CD4-positive, alpha-beta memory T cell (primary cell): ENCODE data around the gene RNF130. TPM values are rescaled to one million over a fixed set of nuclear protein-coding genes. Genes with fewer than 3 reads are reported as not detected.

Source experiments
- CTCF ChIA-PET: fragments of 350-600 bp; sonication (Branson Sonifier 250); formaldehyde crosslinking; loops from one replicate; lab custom pipeline; 2021; ENCODE audit warnings: inconsistent platforms; ENCODE audit not compliant: partially characterized antibody; lab: Charles Lee
- POLR2A ChIA-PET: fragments of 350-600 bp; sonication (Branson Sonifier 250); formaldehyde crosslinking; loops from one replicate; lab custom pipeline; 2021; ENCODE audit not compliant: partially characterized antibody; lab: Charles Lee
- DNase-seq, 5 donors: peaks; one replicate each; pipeline versions ENCODE4 v3.0.0 to v3.0.0-alpha.2; 2020 to 2022; ENCODE audit warnings: mixed read lengths in 1 of 5
- H3K27ac ChIP-seq: one replicate; pipeline ENCODE4 v1.7.0; 2013; ENCODE audit warnings: low read depth, low read length
- H3K27me3 ChIP-seq: 2 replicates; pipeline ENCODE4 v1.7.0; 2013; ENCODE audit warnings: mild to moderate bottlenecking, low read length, moderate library complexity; ENCODE audit not compliant: insufficient read depth
- H3K36me3 ChIP-seq: 2 replicates; pipeline ENCODE4 v1.7.0; 2013; ENCODE audit warnings: mild to moderate bottlenecking, low read length, moderate library complexity; ENCODE audit not compliant: insufficient read depth
- H3K4me1 ChIP-seq: 2 replicates; pipeline ENCODE4 v1.7.0; 2013; ENCODE audit warnings: mild to moderate bottlenecking, low read length, moderate library complexity; ENCODE audit not compliant: insufficient read depth
- H3K4me3 ChIP-seq, 2 donors: one replicate each; pipeline ENCODE4 v1.7.0; 2013; ENCODE audit warnings: low read length in 2 of 2, mild to moderate bottlenecking in 1 of 2
- H3K9me3 ChIP-seq, 2 donors: one replicate each; pipeline ENCODE4 v1.7.0; 2013; ENCODE audit warnings: low read length in 2 of 2, control low read depth in 1 of 2; ENCODE audit not compliant: control insufficient read depth in 1 of 2
- H3K27ac Mint-ChIP-seq, 7 donors: one replicate each; pipeline ENCODE4 v1.8.0; 2020 to 2021; ENCODE audit warnings: mixed read lengths in 7 of 7, mild to moderate bottlenecking in 6 of 7, inconsistent platforms in 3 of 7, moderate library complexity in 3 of 7
- H3K27me3 Mint-ChIP-seq, 2 donors: one replicate each; pipeline ENCODE4 v1.8.0; 2020 to 2021; ENCODE audit warnings: mixed read lengths in 2 of 2
- H3K36me3 Mint-ChIP-seq, 2 donors: one replicate each; pipeline ENCODE4 v1.8.0; 2020 to 2021; ENCODE audit warnings: mixed read lengths in 2 of 2, inconsistent platforms in 1 of 2, mild to moderate bottlenecking in 1 of 2
- H3K4me1 Mint-ChIP-seq, 4 donors: one replicate each; pipeline ENCODE4 v1.8.0; 2020 to 2021; ENCODE audit warnings: mixed read lengths in 4 of 4, mild to moderate bottlenecking in 1 of 4
- H3K4me3 Mint-ChIP-seq, 8 donors: one replicate each; pipeline ENCODE4 v1.8.0; 2020 to 2021; ENCODE audit warnings: mixed read lengths in 8 of 8, mild to moderate bottlenecking in 7 of 8, moderate library complexity in 6 of 8, inconsistent platforms in 3 of 8
- H3K9me3 Mint-ChIP-seq, 8 donors: one replicate each; pipeline ENCODE4 v1.8.0; 2020 to 2021; ENCODE audit warnings: mixed read lengths in 8 of 8, mild to moderate bottlenecking in 5 of 8, inconsistent platforms in 3 of 8, moderate library complexity in 1 of 8
- intact Hi-C: fragments of 100-400 bp; cut with micrococcal nuclease; formaldehyde crosslinking; loops from one replicate; pipeline ENCODE4 v1.15.1; 2023
- microRNA-seq: library from miRNA; unstranded; fragments of <30 nt; microRNA quantifications from one replicate; pipeline ENCODE4 v1.2.0, GENCODE V29; 2021; ENCODE audit warnings: borderline replicate concordance, borderline number of aligned reads, borderline microRNAs expressed, mixed read lengths
- polyA plus RNA-seq, 2 donors: library from polyadenylated mRNA; unstranded; fragments of 300-500 nt; fragmentation: Illumina TruSeq; gene quantifications; one replicate each; pipeline ENCODE4 v1.2.3, GENCODE V29; 2021
- total RNA-seq, 2 experiments: library from RNA; stranded (reverse); gene quantifications; one replicate each; pipeline ENCODE4 v1.2.3, GENCODE V29; 2021

The RNF130 gene
- total and polyA plus RNA-seq, 4 experiments from 2014 or later = 16.8 to 21.2 (median 18.0) TPM

DNA sequence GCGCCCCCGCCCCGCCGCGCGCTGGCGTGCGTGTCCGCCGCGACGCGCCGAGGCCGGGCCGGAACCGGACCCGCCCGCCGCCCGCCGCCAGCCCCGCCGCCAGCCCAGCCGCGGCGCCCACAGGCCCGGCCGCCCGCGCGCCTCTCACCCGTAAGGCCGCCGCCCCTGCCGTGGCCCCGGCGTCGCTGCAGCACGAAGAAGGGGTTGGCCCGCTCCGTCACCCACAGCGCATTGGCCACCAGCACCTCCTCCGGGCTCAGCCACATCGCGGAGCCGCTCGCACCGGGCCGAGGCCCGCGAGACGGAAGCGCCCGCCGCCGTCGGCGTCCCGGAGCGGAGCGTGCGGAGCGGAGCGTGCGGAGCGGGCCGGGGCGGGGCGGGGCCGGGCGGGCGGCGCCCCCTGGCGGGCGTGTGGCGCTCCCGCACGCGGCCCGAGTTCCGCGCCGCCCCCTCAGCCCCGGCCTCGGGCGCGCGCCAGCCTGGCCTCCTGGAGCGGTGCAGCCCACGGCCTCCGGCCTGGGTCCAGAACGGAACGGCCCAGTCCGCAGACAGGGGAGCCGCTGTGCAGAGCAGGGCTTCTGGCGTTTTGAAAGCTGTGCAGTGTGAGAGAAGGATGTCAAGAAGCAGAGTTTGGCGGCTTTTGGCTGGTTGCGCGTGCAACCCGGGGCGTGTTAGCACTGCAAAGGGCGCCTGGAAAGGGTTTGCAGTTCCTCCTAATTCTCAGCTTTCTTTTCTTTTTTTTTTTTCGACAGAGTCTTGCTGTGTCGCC, 163.8 kb downstream of the RNF130 start, which contains the start of gene TBC1D9B:
TBC1D9B (minus strand) TSS at position 342 of the 769 bp plus-strand sequence; CDS start at position 266, 76 bp downstream.
- no peaks in the 10 kb centered on the region for H3K27me3 Mint-ChIP-seq
- peak within 1 kb of the TSS; percentile 85 to 92 (median 88) for H3K4me3 Mint-ChIP-seq
- POLR2A ChIA-PET = interaction anchor here (0.7 to 2.1 kb wide), 13 partner anchors 86 to 284 kb away, joined by 3 to 7 read pairs (median 4); partner anchors contain the start of genes HNRNPH1, LTC4S, MGAT4B and SQSTM1

DNA sequence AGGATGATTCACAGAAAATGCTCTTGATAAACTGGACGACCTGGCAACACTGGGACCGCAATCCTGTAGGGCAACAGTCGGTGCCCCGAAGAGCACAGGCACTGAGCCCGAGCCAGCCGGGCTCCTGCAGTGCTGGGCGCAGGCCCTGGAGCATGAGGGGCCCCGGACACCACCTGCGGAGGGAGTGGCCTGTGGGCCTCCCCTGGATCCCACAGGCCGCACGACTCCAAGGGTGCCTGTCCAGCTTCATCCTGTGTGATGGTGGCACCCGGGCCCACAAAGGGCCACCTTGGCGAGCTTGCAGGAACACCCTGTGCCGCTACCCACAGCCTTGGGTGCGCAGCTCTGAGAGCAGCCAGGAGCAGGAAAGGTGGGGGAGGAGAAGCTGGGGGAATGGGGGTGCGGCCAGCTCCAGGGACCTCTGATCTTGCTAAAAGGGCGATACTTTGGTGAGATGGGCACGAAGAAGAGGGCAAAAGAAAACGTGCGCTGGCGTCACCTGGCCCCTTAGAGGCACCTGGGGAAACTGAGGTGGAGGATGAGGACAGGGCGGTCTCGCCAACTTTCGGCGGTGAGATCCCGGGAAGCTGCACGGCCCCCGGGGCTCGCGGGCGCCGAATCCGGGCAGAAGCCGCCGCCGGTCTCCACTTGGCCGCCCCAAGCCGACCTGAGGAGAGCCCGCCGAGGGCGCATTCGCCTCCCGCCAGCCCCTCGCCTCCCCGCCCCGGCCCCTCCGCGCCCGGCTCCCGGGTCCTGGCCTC, 164.6 kb downstream of the RNF130 start:
- Mint-ChIP-seq H3K4me1 (peaks cover 7 to 38% (median 16%) of the 10 kb centered on the region in 4 donors), H3K36me3 (peaks cover 5 to 25% of the 10 kb centered on the region in 2 donors), H3K27ac (peak overlapping the region; percentile 64 to 89 (median 84)), H3K4me3 (peak overlapping the region; percentile 81 to 92 (median 88)), H3K9me3 (no peaks in the 10 kb centered on the region), H3K27me3 (no peaks in the 10 kb centered on the region)
- intact Hi-C loops = loop anchor here (1.0 to 5.0 kb wide), 5 partner anchors 101 to 230 kb away; partner anchors contain the start of genes MGAT4B and RNF130
- ChIA-PET POLR2A (interaction anchor here (0.7 to 2.1 kb wide), 7 partner anchors 87 to 283 kb away, joined by 3 to 7 read pairs (median 4); partner anchors contain the start of genes HNRNPH1, LTC4S, MGAT4B and SQSTM1), CTCF (interaction anchor here (0.6 to 5.8 kb wide), 3 partner anchors 105 to 603 kb away, joined by 3 to 57 read pairs (median 33); no protein-coding TSS in a partner anchor)
- peaks cover 23% of the 10 kb centered on the region for H3K4me1 ChIP-seq
- no peaks in the 10 kb centered on the region for H3K9me3 ChIP-seq
- H3K4me3 ChIP-seq = peak overlapping the region in 1 of 2 donors; percentile 57
- peaks cover 4% of the 10 kb centered on the region for H3K36me3 ChIP-seq
- no peaks in the 10 kb centered on the region for H3K27me3 ChIP-seq
- peak; percentile 15 to 39 (median 24) for DNase-seq
- H3K27ac ChIP-seq = peak overlapping the region; percentile 54

More for the DNA sequence above, 163.8 kb downstream of the RNF130 start, which contains the start of gene TBC1D9B:
- Mint-ChIP-seq H3K27ac (peak within 1 kb of the TSS; percentile 78 to 94 (median 84)), H3K9me3 (no peaks in the 10 kb centered on the region), H3K4me1 (peaks cover 7 to 38% (median 15%) of the 10 kb centered on the region in 4 donors), H3K36me3 (peaks cover 5 to 22% of the 10 kb centered on the region in 2 donors)
- peak; percentile 76 to 82 (median 78) for DNase-seq
- H3K27me3 ChIP-seq = no peaks in the 10 kb centered on the region
- intact Hi-C loops = loop anchor here (1.0 to 5.0 kb wide), 7 partner anchors 49 to 230 kb away; partner anchors contain the start of genes MGAT4B, MRNIP and RNF130
- H3K4me1 ChIP-seq = peaks cover 23% of the 10 kb centered on the region
- H3K4me3 ChIP-seq = peak within 1 kb of the TSS in 1 of 2 donors; percentile 57
- H3K9me3 ChIP-seq = no peaks in the 10 kb centered on the region
- H3K36me3 ChIP-seq = peaks cover 4% of the 10 kb centered on the region
- CTCF ChIA-PET = interaction anchor here (0.7 to 5.8 kb wide), 13 partner anchors 9 to 145 kb away, joined by 3 to 57 read pairs (median 4); partner anchors contain the start of gene LTC4S
- peak within 1 kb of the TSS; percentile 54 for H3K27ac ChIP-seq

DNA sequence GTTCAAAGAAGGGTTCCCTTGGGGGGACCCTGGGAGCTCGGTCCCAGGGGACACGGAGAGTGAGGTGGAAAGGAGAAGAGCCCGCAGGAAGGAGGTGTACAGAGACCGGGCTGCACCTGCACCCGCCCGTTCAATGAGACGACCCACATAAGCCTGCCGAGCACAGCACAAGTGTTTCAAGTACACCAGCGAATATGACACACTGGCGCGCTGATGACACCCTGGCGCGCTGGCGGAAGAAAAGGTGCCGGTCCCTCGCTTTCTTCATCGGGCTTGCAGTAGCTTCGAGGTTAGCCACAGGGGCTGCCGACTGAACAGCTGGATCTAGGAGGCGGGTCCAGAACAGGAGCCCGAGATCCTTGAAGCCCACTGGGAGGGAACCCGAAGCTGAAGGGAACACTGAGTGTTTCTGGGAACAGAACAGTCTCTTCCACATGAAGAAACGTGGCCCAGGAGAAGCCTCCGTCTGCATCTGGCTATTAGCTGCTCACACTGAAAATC, 165.2 kb downstream of the RNF130 start:
- Mint-ChIP-seq H3K9me3 (no peaks in the 10 kb centered on the region), H3K27me3 (no peaks in the 10 kb centered on the region), H3K4me1 (peaks cover 7 to 38% (median 16%) of the 10 kb centered on the region in 4 donors), H3K36me3 (peaks cover 5 to 25% of the 10 kb centered on the region in 2 donors), H3K27ac (peak overlapping the region in 6 of 7 donors; percentile 61 to 84 (median 79)), H3K4me3 (peak overlapping the region; percentile 82 to 92 (median 88))
- intact Hi-C loops = loop anchor here (5.0 kb wide), 3 partner anchors 166 to 229 kb away; partner anchors contain the start of gene RNF130
- peaks cover 23% of the 10 kb centered on the region for H3K4me1 ChIP-seq
- DNase-seq = no peak
- H3K4me3 ChIP-seq = peak overlapping the region in 1 of 2 donors; percentile 57
- H3K9me3 ChIP-seq = no peaks in the 10 kb centered on the region
- no peaks in the 10 kb centered on the region for H3K27me3 ChIP-seq
- peaks cover 4% of the 10 kb centered on the region for H3K36me3 ChIP-seq
- no peak overlapping the region for H3K27ac ChIP-seq
- POLR2A ChIA-PET = interaction anchor here (0.7 to 2.1 kb wide), 6 partner anchors 86 to 283 kb away, joined by 3 to 7 read pairs (median 5); partner anchors contain the start of genes HNRNPH1, LTC4S, MGAT4B and SQSTM1
- CTCF ChIA-PET = interaction anchor here (0.6 to 5.8 kb wide), 3 partner anchors 104 to 603 kb away, joined by 3 to 57 read pairs (median 33); no protein-coding TSS in a partner anchor

- CTCF ChIA-PET = interaction anchor here (5.8 kb wide), 1 partner anchor 103 kb away, joined by 57 read pairs; no protein-coding TSS in a partner anchor
- H3K4me1 Mint-ChIP-seq = peaks cover 7 to 38% (median 16%) of the 10 kb centered on the region in 4 donors
- H3K27me3 Mint-ChIP-seq = no peaks in the 10 kb centered on the region
- POLR2A ChIA-PET = interaction anchor here (2.1 kb wide), 1 partner anchor 85 kb away, joined by 6 read pairs; the partner anchor contains the start of gene SQSTM1
- no peaks in the 10 kb centered on the region for H3K9me3 ChIP-seq
- H3K27me3 ChIP-seq = no peaks in the 10 kb centered on the region
- H3K4me3 ChIP-seq = no peak overlapping the region
- no peaks in the 10 kb centered on the region for H3K9me3 Mint-ChIP-seq
- H3K4me1 ChIP-seq = peaks cover 23% of the 10 kb centered on the region
- peak overlapping the region in 1 of 7 donors; percentile 36 for H3K27ac Mint-ChIP-seq
- peaks cover 4% of the 10 kb centered on the region for H3K36me3 ChIP-seq
- intact Hi-C loops = loop anchor here (5.0 kb wide), 3 partner anchors 167 to 228 kb away; partner anchors contain the start of gene RNF130
- H3K4me3 Mint-ChIP-seq = peak overlapping the region in 2 of 8 donors; percentile 3 to 31
- DNase-seq = no peak
- peaks cover 5 to 29% of the 10 kb centered on the region in 2 donors for H3K36me3 Mint-ChIP-seq
- H3K27ac ChIP-seq = no peak overlapping the region
These were observed 166.4 kb downstream of the RNF130 start for GRCh38 chr5:179905161-179905560.

Small RNA genes within 50 kb of the gene (microRNA-seq; reads per million reads assigned to microRNA genes)
- 12.9 reads per million, percentile 44 among the genes with 10 or more reads in this experiment for gene MIR340

Other genes starting within 250 kb of the RNF130 start
- 100 to 1,000 TPM; 125 to 129 TPM for gene MRNIP, start 212.9 kb downstream of the RNF130 start, total RNA-seq
- 10 to 100 TPM; 11.4 to 17.2 TPM for gene MRNIP, start 212.9 kb downstream of the RNF130 start, polyA plus RNA-seq
- 10 to 100 TPM; 84.3 to 85.0 TPM for gene TBC1D9B, start 163.9 kb downstream of the RNF130 start, total RNA-seq
- gene TBC1D9B, start 163.9 kb downstream of the RNF130 start, polyA plus RNA-seq = 10 to 100 TPM in 1 of 2 donors, 1 to 10 TPM in 1; 9.3 to 38.0 TPM
- gene RASGEF1C, start 137.5 kb upstream of the RNF130 start, total RNA-seq = not detected
- gene RASGEF1C, start 137.5 kb upstream of the RNF130 start, polyA plus RNA-seq = not detected
- gene MAPK9, start 220.3 kb upstream of the RNF130 start, total RNA-seq = 10 to 100 TPM; 39.1 TPM
- gene MAPK9, start 220.3 kb upstream of the RNF130 start, polyA plus RNA-seq = 10 to 100 TPM; 21.8 to 31.1 TPM